Brain pericyte (primary cell): ENCODE measurements around the gene SH3GL1.

Experiments used
- DNase-seq: peaks from one replicate; pipeline ENCODE4 v3.0.0-alpha.2; 2012; ENCODE audit warnings: low read depth, low spot score

The SH3GL1 gene

GRCh38 chr19:4400135-4400936 is at the start of gene SH3GL1:
Gene SH3GL1, minus strand, starts transcription at chr19:4400547. Its CDS starts 179 bp downstream, at chr19:4400368.
- peak; percentile 67 for DNase-seq

- DNase-seq: no peak
These were observed 49.3 kb upstream of the SH3GL1 start for GRCh38 chr19:4449639-4450028.

GRCh38 chr19:4449022-4449638 is 48.8 kb upstream of the SH3GL1 start:
- no peak for DNase-seq

- DNase-seq: no peak
These were observed 48.0 kb upstream of the SH3GL1 start for GRCh38 chr19:4448147-4448985.

- DNase-seq: no peak
These were observed 47.2 kb upstream of the SH3GL1 start for GRCh38 chr19:4447327-4448146.

- DNase-seq: no peak
These were observed 46.4 kb upstream of the SH3GL1 start for GRCh38 chr19:4446704-4447200.

GRCh38 chr19:4445963-4446703 is 45.8 kb upstream of the SH3GL1 start:
- DNase-seq: no peak

- DNase-seq: no peak
These were observed 44.7 kb upstream of the SH3GL1 start for GRCh38 chr19:4444765-4445741.

GRCh38 chr19:4443966-4444764 is 43.8 kb upstream of the SH3GL1 start:
- no peak for DNase-seq

GRCh38 chr19:4443188-4443587 is 42.8 kb upstream of the SH3GL1 start:
- no peak for DNase-seq

- DNase-seq: no peak
These were observed 42.4 kb upstream of the SH3GL1 start for GRCh38 chr19:4442819-4443146.

- DNase-seq: no peak
These were observed 41.9 kb upstream of the SH3GL1 start for GRCh38 chr19:4441994-4442818.

GRCh38 chr19:4439243-4439642 is 38.9 kb upstream of the SH3GL1 start:
- no peak for DNase-seq

- DNase-seq: no peak
These were observed 36.8 kb upstream of the SH3GL1 start for GRCh38 chr19:4437103-4437502.

GRCh38 chr19:4436231-4436630 is 35.9 kb upstream of the SH3GL1 start:
- no peak for DNase-seq

- DNase-seq: no peak
These were observed 34.0 kb upstream of the SH3GL1 start for GRCh38 chr19:4434391-4434790.

- DNase-seq: no peak
These were observed 32.7 kb upstream of the SH3GL1 start for GRCh38 chr19:4432918-4433506.
